Activated T-helper 9 cell treated with anti-CD3 and anti-CD28 coated beads, Interleukin-2, amount 50 U/mL, for 16 hours (primary cell): ENCODE measurements around the gene SREK1IP1.

ENCODE experiments used
- DNase-seq: peaks from one replicate; pipeline ENCODE4 v3.0.0-alpha.2; 2020; ENCODE audit warnings: low read depth

The SREK1IP1 gene

DNA sequence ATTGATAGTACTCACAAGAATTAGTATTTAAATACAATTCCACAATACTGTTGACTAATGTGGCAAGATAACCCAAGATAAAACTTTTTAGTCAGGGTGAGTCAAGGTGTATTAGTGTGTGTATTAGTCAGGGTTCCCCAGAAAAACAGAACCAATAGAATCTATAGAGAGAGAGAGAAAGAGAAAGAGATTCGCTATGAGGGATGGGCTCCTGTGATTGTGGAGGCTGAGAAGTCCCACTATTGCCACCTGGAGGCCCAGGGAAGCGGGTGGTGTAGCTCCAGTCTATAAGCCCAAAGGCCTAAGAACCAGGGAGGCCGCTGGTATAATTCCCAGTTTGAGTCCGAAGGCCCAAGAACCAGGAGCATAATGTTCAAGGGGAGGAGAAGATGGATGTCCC is 88.2 kb downstream of the SREK1IP1 start:
- DNase-seq, result no peak

GRCh38 chr5:64678374-64678773 is 90.1 kb downstream of the SREK1IP1 start:
- DNase-seq, result no peak

DNA sequence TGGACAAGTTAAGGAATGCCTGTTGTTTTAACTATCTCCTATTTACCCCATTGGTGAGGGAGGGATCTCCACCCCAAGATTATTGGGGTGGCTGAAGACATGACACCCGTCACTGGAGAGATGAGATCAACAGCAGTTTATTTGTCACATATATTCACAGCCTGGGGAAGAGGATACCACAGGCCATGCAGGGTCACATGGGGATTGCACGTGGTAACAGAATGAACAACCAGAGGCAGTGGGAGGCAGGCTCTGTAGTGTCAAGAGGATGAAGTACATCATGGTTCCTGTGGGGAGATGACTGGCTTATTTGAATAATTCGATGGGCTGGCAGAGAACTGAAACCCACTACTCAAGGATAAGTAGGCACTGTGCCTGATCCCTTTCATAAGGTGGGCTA is 96.8 kb downstream of the SREK1IP1 start:
- DNase-seq, result no peak

GRCh38 chr5:64670277-64670676 is 98.2 kb downstream of the SREK1IP1 start:
- no peak for DNase-seq
